ENCODE data around the gene TUBGCP6. TPM values are rescaled to one million over a fixed set of nuclear protein-coding genes. Genes with fewer than 3 reads are reported as not detected.

TUBGCP6 gene
- polyA plus RNA-seq, 3 donors, result 3.7 to 72.8 (median 4.3) TPM

DNA sequence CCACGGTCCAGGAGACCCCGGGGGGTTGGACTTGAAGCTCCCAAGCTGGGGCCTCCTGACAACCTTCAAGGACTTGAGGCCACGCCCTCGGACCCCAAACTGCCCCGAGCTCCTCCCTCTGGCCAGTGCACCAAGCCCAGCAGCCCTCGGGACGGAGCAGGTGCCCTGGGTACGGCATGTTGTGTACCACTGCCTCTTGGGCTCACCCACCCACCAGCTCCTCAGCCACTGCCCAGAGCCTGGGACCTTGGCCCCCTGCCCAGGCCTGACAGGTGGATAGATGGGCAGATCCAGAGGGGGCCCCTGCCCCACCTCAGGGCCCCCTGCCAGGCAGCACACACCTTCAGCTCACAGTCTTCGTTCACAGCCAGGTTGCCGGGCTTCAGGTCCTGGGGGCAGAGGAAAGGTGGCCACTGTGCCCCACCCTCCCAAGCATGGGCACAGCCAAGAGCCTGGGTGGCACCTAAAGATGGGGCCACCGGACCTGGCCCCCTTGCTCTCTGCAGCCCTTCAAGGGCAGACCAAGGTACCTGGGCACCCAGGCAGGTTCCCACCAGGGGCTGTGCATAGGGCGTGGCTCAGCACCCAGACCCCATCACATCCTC, 11.5 kb upstream of the TUBGCP6 start:
- H3K9me3 Mint-ChIP-seq, result no peaks in the 10 kb centered on the region
- H3K9me3 ChIP-seq (replicated peaks in 1 of 2; ENCODE audit: control insufficient read depth in 1 of 2, insufficient read depth in 1 of 2, low read length in 2 of 2), result no peaks in the 10 kb centered on the region
- no peak overlapping the region for H3K9ac ChIP-seq (ENCODE audit: insufficient read depth, low read length, poor library complexity, severe bottlenecking)
- no peak overlapping the region for H3K4me3 Mint-ChIP-seq
- no peaks in the 10 kb centered on the region for H3K36me3 ChIP-seq (replicated peaks in 1 of 2; ENCODE audit: control insufficient read depth in 1 of 2, insufficient read depth in 2 of 2, low read length in 2 of 2)
- 97% methylated on average over 11 of the region's 12 CpGs for WGBS (ENCODE audit: insufficient coverage)
- no peak overlapping the region for H3K27ac Mint-ChIP-seq
- H3K79me2 ChIP-seq (ENCODE audit: insufficient read depth, low read length), result no peaks in the 10 kb centered on the region
- H3K4me2 ChIP-seq (replicated peaks; ENCODE audit: extremely low read depth, low read length, poor library complexity, severe bottlenecking), result no peak overlapping the region
- no peak overlapping the region for H3K4me3 ChIP-seq (replicated peaks in 1 of 3; ENCODE audit: low read depth in 2 of 3, low read length in 3 of 3)
- peaks cover 3 to 16% of the 10 kb centered on the region in 2 donors for H3K27me3 ChIP-seq (ENCODE audit: control insufficient read depth in 2 of 2, insufficient read depth in 2 of 2, low read length in 2 of 2)
- no peak overlapping the region for H2AFZ ChIP-seq (ENCODE audit: insufficient read depth, low read depth, low read length, poor library complexity, severe bottlenecking)
- H4K20me1 ChIP-seq (ENCODE audit: insufficient read depth, low read length), result peaks cover 5% of the 10 kb centered on the region
- no peak for DNase-seq
- peaks cover 7% of the 10 kb centered on the region for H3K4me1 Mint-ChIP-seq
- peaks cover 15 to 25% (median 16%) of the 10 kb centered on the region in 3 donors for H3K27me3 Mint-ChIP-seq (ENCODE audit: low read depth in 3 of 3)
- intact Hi-C loops (cut with micrococcal nuclease), result no loop called here
- no peaks in the 10 kb centered on the region for H3K36me3 Mint-ChIP-seq
- H3K4me1 ChIP-seq (ENCODE audit: control insufficient read depth in 1 of 2, insufficient read depth in 2 of 2, low read length in 2 of 2), result peaks cover 10 to 18% of the 10 kb centered on the region in 2 donors
- TF ChIP-seq, protein P1, sequence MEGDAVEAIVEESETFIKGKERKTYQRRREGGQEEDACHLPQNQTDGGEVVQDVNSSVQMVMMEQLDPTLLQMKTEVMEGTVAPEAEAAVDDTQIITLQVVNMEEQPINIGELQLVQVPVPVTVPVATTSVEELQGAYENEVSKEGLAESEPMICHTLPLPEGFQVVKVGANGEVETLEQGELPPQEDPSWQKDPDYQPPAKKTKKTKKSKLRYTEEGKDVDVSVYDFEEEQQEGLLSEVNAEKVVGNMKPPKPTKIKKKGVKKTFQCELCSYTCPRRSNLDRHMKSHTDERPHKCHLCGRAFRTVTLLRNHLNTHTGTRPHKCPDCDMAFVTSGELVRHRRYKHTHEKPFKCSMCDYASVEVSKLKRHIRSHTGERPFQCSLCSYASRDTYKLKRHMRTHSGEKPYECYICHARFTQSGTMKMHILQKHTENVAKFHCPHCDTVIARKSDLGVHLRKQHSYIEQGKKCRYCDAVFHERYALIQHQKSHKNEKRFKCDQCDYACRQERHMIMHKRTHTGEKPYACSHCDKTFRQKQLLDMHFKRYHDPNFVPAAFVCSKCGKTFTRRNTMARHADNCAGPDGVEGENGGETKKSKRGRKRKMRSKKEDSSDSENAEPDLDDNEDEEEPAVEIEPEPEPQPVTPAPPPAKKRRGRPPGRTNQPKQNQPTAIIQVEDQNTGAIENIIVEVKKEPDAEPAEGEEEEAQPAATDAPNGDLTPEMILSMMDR (IDR thresholded peaks at IDR 0.05), result no peak
- no peak overlapping the region for H3K27ac ChIP-seq (ENCODE audit: low read depth in 1 of 2, low read length in 2 of 2)

DNA sequence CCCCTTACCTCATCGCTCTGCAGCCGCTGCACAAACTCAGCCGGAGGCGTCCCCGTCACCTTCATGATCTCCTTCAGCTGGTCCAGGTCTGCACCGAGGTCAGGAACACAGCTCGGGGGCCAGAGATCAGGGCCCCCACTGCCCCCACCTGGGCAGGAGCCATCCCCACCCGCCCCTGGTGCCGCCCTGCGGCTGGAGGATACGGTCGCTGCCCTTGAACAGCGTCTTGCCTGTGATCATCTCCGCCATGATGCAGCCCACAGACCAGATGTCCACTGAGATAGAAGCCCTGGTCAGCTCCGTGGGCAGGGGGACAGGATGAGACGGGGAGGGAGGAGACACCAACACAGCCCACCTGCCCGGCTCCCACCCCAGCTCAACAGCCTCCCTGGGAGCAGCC, 10.8 kb upstream of the TUBGCP6 start:
- intact Hi-C loops (cut with micrococcal nuclease), result no loop called here
- Mint-ChIP-seq H3K27me3 (ENCODE audit: low read depth in 3 of 3) (peaks cover 14 to 20% (median 14%) of the 10 kb centered on the region in 3 donors), H3K36me3 (no peaks in the 10 kb centered on the region), H3K4me1 (peaks cover 7% of the 10 kb centered on the region), H3K9me3 (no peaks in the 10 kb centered on the region), H3K27ac (no peak overlapping the region), H3K4me3 (no peak overlapping the region)
- TF ChIP-seq, protein P1 (IDR thresholded peaks at IDR 0.05), result no peak
- no peak overlapping the region for H2AFZ ChIP-seq (ENCODE audit: insufficient read depth, low read depth, low read length, poor library complexity, severe bottlenecking)
- no peak overlapping the region for H3K27ac ChIP-seq (ENCODE audit: low read depth in 1 of 2, low read length in 2 of 2)
- H3K36me3 ChIP-seq (replicated peaks in 1 of 2; ENCODE audit: control insufficient read depth in 1 of 2, insufficient read depth in 2 of 2, low read length in 2 of 2), result no peaks in the 10 kb centered on the region
- WGBS (ENCODE audit: insufficient coverage), result 98% methylated on average over 17 of the region's 17 CpGs
- no peak for DNase-seq
- peaks cover 5% of the 10 kb centered on the region for H4K20me1 ChIP-seq (ENCODE audit: insufficient read depth, low read length)
- no peak overlapping the region for H3K9ac ChIP-seq (ENCODE audit: insufficient read depth, low read length, poor library complexity, severe bottlenecking)
- H3K79me2 ChIP-seq (ENCODE audit: insufficient read depth, low read length), result no peaks in the 10 kb centered on the region
- H3K9me3 ChIP-seq (replicated peaks in 1 of 2; ENCODE audit: control insufficient read depth in 1 of 2, insufficient read depth in 1 of 2, low read length in 2 of 2), result no peaks in the 10 kb centered on the region
- peaks cover 1 to 12% of the 10 kb centered on the region in 2 donors for H3K27me3 ChIP-seq (ENCODE audit: control insufficient read depth in 2 of 2, insufficient read depth in 2 of 2, low read length in 2 of 2)
- no peak overlapping the region for H3K4me3 ChIP-seq (replicated peaks in 1 of 3; ENCODE audit: low read depth in 2 of 3, low read length in 3 of 3)
- H3K4me1 ChIP-seq (ENCODE audit: control insufficient read depth in 1 of 2, insufficient read depth in 2 of 2, low read length in 2 of 2), result peaks cover 9 to 20% of the 10 kb centered on the region in 2 donors
- no peak overlapping the region for H3K4me2 ChIP-seq (replicated peaks; ENCODE audit: extremely low read depth, low read length, poor library complexity, severe bottlenecking)

Measured in CD14-positive monocyte (primary cell).